ENCODE results near the gene HNRNPU.

DNA sequence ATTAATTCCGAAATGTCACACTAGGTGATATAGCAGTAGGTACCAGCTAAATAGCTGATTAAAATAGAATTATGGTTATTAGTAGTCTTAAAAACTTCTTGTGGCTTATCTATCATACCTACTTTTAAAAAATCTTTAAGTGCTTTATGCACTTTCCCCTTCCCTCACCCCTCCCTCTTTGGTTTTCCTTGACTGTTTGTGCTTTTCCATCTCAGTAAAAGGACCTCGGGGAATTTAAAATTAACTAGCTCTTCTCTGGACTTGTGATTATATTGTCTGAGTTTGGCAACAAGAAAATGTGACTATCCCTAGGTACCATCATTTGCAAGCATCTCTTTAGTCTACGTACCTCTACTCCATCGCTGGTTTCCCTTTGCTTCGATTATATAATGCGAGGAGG lies 17.7 kb downstream of the HNRNPU start:
- TF ChIP-seq, protein P1, sequence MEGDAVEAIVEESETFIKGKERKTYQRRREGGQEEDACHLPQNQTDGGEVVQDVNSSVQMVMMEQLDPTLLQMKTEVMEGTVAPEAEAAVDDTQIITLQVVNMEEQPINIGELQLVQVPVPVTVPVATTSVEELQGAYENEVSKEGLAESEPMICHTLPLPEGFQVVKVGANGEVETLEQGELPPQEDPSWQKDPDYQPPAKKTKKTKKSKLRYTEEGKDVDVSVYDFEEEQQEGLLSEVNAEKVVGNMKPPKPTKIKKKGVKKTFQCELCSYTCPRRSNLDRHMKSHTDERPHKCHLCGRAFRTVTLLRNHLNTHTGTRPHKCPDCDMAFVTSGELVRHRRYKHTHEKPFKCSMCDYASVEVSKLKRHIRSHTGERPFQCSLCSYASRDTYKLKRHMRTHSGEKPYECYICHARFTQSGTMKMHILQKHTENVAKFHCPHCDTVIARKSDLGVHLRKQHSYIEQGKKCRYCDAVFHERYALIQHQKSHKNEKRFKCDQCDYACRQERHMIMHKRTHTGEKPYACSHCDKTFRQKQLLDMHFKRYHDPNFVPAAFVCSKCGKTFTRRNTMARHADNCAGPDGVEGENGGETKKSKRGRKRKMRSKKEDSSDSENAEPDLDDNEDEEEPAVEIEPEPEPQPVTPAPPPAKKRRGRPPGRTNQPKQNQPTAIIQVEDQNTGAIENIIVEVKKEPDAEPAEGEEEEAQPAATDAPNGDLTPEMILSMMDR (IDR thresholded peaks at IDR 0.05): no peak
- no peak for TF ChIP-seq POLR2A (IDR thresholded peaks at IDR 0.05)
- TF ChIP-seq POLR2AphosphoS5 (IDR thresholded peaks at IDR 0.05): no peak
